Astrocyte of the spinal cord (primary cell): Measurements from ENCODE around the gene PRKRA.
A peak's percentile ranks its signal among the peaks of the same experiment; 100 is the strongest.

Experiments
- DNase-seq: peaks from one replicate; pipeline ENCODE4 v3.0.0; 2011; ENCODE audit warnings: low read depth, low spot score
- H3K4me3 ChIP-seq: 2 replicates; pipeline ENCODE4 v1.5.1; 2011; ENCODE audit warnings: low read depth, mild to moderate bottlenecking, low read length, moderate library complexity
- CTCF ChIP-seq: IDR thresholded peaks from 2 replicates; pipeline ENCODE4 v1.5.1; 2012; ENCODE audit warnings: low read depth, mild to moderate bottlenecking, low read length, inconsistent platforms
- in situ Hi-C: cut with HindIII; loops from 2 replicates; pipeline ENCODE4 v1.10.0; 2017; ENCODE audit warnings: low sequenced_read_pairs

Gene PRKRA

DNA sequence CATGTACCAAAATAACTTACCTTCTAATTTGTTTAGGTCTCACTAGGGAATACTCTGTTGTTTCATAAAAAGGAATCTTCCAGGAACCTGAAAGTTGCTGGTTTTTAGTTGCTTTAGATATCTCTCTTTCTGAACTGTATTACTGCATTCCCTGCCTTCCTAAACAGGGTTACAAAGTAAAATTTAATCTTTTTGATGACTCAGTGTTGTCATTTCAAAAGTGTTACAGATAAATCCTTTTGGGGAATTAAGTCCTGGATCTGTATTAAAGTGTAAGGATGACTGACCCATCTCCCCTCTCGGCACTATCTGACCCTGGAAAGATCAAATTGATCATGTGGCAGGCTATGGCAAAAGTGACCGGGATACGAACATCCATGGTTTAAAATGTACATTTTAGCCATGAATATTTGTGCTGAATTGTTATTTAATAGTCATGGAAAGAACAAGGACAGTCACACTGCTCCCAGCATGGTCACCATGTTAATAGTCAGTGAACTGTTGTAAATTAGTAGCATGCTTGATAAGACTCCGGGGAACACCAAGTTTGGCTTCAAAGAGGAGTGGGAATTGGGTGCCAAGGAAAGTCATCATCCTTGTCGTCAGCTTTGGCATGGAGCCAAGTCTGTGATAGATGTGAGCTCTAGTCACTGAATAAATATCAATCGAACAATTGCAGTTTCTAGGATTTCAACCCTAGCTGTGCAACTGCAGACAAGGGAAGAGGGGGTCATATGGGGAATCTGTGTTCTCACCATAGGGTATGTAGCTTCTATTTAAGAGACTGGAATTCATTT lies 33.5 kb upstream of the PRKRA start:
- in situ Hi-C loops: no loop called here
- no peak overlapping the region for H3K4me3 ChIP-seq
- DNase-seq: peak; percentile 38
- no peak for TF ChIP-seq CTCF

- no peak for DNase-seq
- in situ Hi-C loops: no loop called here
- TF ChIP-seq CTCF: no peak
- H3K4me3 ChIP-seq: no peak overlapping the region
Observed at GRCh38 chr2:178482437-178482836, 31.5 kb upstream of the PRKRA start.

GRCh38 chr2:178480227-178481181 lies 29.5 kb upstream of the PRKRA start, which contains the start of gene PLEKHA3:
Gene PLEKHA3, plus strand, starts transcription at chr2:178480457. Its CDS starts 413 bp downstream, at chr2:178480870.
- peak; percentile 96 for DNase-seq
- no peak for TF ChIP-seq CTCF
- in situ Hi-C loops: no loop called here
- peak within 1 kb of the TSS; percentile 78 for H3K4me3 ChIP-seq

GRCh38 chr2:178479758-178480226 lies 28.8 kb upstream of the PRKRA start:
- in situ Hi-C loops: no loop called here
- peak overlapping the region; percentile 78 for H3K4me3 ChIP-seq
- no peak for DNase-seq
- TF ChIP-seq CTCF: no peak

DNA sequence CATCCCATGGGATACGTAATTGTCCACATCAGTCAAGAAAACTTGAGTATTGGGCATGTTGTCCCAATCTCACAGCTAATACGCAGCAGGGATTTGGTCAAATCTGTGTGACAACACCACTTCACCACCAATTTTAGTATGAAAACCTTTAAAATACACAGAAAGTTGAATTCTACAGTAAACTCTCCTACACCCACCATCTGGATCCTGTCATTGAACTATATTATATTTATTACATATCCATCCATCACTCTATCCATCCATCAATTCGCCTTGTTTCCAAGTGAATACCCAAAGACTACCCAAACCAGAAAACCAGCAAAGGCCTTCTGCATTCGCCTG lies 28.3 kb upstream of the PRKRA start:
- TF ChIP-seq CTCF: no peak
- in situ Hi-C loops: no loop called here
- DNase-seq: no peak
- peak overlapping the region; percentile 74 for H3K4me3 ChIP-seq

- H3K4me3 ChIP-seq: peak within 1 kb of the TSS; percentile 74
- DNase-seq: peak; percentile 84
- peak; percentile 71 for TF ChIP-seq CTCF
- in situ Hi-C loops: no loop called here
Observed at GRCh38 chr2:178478439-178479274, 27.7 kb upstream of the PRKRA start, which contains the start of gene FKBP7. Gene FKBP7, minus strand, starts transcription at chr2:178478600. Its CDS starts 101 bp downstream, at chr2:178478499.
